ENCODE results near the gene DVL3. TPM values are rescaled to one million over a fixed set of nuclear protein-coding genes. Genes with fewer than 3 reads are reported as not detected.

Gene DVL3
- total RNA-seq, 1 donor from 2014 or later, result 63.5 TPM

DNA sequence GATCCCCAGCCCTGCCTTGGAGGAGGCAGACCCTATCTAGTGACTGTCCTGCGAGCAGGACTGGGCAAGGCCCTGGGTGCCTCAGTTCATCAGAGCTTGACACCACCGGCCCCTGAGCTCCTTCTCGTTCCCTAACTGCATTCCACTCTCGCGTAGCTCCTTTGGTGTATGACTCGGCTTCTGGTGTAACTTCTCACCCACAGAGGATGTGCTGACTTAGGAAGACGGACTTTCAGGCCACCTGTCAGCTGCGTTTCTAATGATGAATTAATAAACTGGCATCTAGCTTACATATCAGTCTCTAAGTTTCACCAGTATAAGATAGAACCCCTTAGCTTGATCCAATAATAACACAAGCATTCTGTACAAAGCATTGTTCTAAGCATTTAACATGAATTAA, 48.3 kb downstream of the DVL3 start:
- intact Hi-C loops (cut with micrococcal nuclease), result no loop called here
- no peak for DNase-seq
- H3K27ac ChIP-seq (replicated peaks), result no peak overlapping the region
- H3K4me1 ChIP-seq, result no peaks in the 10 kb centered on the region
- no peak overlapping the region for H3K4me3 ChIP-seq
- H3K36me3 ChIP-seq, result no peaks in the 10 kb centered on the region
- H3K9me3 ChIP-seq (replicated peaks), result no peaks in the 10 kb centered on the region
- TF ChIP-seq, protein P1, sequence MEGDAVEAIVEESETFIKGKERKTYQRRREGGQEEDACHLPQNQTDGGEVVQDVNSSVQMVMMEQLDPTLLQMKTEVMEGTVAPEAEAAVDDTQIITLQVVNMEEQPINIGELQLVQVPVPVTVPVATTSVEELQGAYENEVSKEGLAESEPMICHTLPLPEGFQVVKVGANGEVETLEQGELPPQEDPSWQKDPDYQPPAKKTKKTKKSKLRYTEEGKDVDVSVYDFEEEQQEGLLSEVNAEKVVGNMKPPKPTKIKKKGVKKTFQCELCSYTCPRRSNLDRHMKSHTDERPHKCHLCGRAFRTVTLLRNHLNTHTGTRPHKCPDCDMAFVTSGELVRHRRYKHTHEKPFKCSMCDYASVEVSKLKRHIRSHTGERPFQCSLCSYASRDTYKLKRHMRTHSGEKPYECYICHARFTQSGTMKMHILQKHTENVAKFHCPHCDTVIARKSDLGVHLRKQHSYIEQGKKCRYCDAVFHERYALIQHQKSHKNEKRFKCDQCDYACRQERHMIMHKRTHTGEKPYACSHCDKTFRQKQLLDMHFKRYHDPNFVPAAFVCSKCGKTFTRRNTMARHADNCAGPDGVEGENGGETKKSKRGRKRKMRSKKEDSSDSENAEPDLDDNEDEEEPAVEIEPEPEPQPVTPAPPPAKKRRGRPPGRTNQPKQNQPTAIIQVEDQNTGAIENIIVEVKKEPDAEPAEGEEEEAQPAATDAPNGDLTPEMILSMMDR (IDR thresholded peaks at IDR 0.05; ENCODE audit: borderline replicate concordance), result no peak
- peaks cover 26% of the 10 kb centered on the region for H3K27me3 ChIP-seq (ENCODE audit: low read depth)

GRCh38 chr3:184209146-184209923, 54.2 kb downstream of the DVL3 start:
- peaks cover 26% of the 10 kb centered on the region for H3K27me3 ChIP-seq (ENCODE audit: low read depth)
- intact Hi-C loops (cut with micrococcal nuclease), result no loop called here
- H3K4me3 ChIP-seq, result no peak overlapping the region
- no peaks in the 10 kb centered on the region for H3K36me3 ChIP-seq
- no peak for DNase-seq
- H3K27ac ChIP-seq (replicated peaks), result no peak overlapping the region
- H3K9me3 ChIP-seq (replicated peaks), result no peaks in the 10 kb centered on the region
- H3K4me1 ChIP-seq, result no peaks in the 10 kb centered on the region
- TF ChIP-seq, protein P1 (IDR thresholded peaks at IDR 0.05; ENCODE audit: borderline replicate concordance), result no peak

DNA sequence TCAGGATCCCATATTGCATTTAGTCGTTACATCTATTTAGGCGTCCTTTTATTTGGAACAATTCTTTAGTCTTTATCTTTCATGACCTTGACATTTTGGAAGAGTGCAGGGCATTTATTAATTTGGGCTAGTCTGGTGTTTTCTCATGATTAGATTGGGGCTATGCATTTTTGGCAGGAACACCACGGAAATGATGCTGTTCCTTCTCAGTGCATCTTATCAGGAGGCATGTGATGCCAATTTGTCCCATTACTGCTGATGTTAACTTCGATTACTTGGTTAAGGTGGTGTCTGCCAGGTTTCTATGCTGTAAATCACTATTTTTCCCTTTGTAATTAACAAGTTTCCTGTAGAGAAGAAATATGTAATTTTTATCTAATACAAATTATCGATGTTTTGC, 56.1 kb downstream of the DVL3 start:
- H3K27me3 ChIP-seq (ENCODE audit: low read depth), result peaks cover 15% of the 10 kb centered on the region
- DNase-seq, result no peak
- intact Hi-C loops (cut with micrococcal nuclease), result no loop called here

GRCh38 chr3:184211718-184212117, 56.5 kb downstream of the DVL3 start:
- intact Hi-C loops (cut with micrococcal nuclease), result no loop called here
- no peak for DNase-seq
- TF ChIP-seq, protein P1 (IDR thresholded peaks at IDR 0.05; ENCODE audit: borderline replicate concordance), result no peak
- Histone ChIP-seq H3K4me3 (no peak overlapping the region), H3K27ac (replicated peaks) (no peak overlapping the region), H3K4me1 (no peaks in the 10 kb centered on the region), H3K27me3 (ENCODE audit: low read depth) (peaks cover 11% of the 10 kb centered on the region), H3K36me3 (no peaks in the 10 kb centered on the region), H3K9me3 (replicated peaks) (no peaks in the 10 kb centered on the region)

More for the DNA sequence above, 56.1 kb downstream of the DVL3 start:
- no peaks in the 10 kb centered on the region for H3K4me1 ChIP-seq
- no peak overlapping the region for H3K27ac ChIP-seq (replicated peaks)
- TF ChIP-seq, protein P1 (IDR thresholded peaks at IDR 0.05; ENCODE audit: borderline replicate concordance), result no peak
- H3K4me3 ChIP-seq, result no peak overlapping the region
- H3K36me3 ChIP-seq, result no peaks in the 10 kb centered on the region
- no peaks in the 10 kb centered on the region for H3K9me3 ChIP-seq (replicated peaks)

GRCh38 chr3:184218814-184219213, 63.6 kb downstream of the DVL3 start:
- DNase-seq, result no peak
- TF ChIP-seq, protein P1 (IDR thresholded peaks at IDR 0.05; ENCODE audit: borderline replicate concordance), result no peak
- Histone ChIP-seq H3K36me3 (no peaks in the 10 kb centered on the region), H3K4me1 (no peaks in the 10 kb centered on the region), H3K27me3 (ENCODE audit: low read depth) (peaks cover 44% of the 10 kb centered on the region), H3K27ac (replicated peaks) (no peak overlapping the region), H3K4me3 (no peak overlapping the region), H3K9me3 (replicated peaks) (no peaks in the 10 kb centered on the region)
- intact Hi-C loops (cut with micrococcal nuclease), result no loop called here
